GM18858 (cell line): ENCODE results near the gene GORASP1.

Experiments
- ATAC-seq: cut with Tn5 transposase; IDR thresholded peaks from one replicate; pipeline ENCODE4 v1.9.1; 2021; ENCODE audit not compliant: unreplicated experiment

The GORASP1 gene

DNA sequence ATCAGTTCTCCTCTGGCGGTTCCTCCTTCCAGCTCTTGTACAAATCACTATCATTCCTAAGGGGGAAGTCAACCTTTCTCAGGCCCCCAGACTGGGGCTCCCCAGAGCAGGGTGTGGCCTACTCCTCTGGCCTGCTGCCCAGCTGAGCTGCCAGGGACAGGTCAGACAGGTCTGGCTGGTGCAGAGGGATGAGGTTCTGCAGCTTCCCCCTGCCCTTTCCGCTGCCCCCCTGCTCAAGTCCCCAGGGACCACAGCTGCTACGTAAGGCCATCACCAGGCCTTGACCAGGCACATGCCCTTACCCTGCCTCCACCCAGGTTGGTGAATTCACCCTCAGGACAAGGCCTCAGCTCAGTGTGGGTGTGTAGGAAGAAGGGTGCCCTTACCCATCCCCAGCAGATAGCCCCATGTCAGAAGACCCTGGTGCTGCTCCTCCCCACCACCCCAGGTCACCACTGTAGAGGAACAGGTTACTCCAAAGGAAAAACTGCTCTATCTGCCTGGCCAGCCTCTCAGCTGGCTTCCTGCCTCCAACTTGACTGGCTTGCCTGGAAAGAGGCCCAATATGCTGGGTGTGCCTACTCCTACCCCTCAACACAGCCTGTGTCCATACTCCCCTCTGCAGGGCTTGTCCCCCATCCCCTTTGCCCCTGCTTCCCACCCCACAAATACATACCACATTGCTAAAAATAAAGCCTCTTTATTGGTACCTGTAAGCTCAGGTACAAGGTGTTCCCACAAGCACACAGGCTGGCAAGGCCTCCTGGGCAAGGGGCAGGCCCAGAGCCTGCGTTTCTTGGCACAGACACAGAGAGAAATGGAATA lies 34.0 kb upstream of the GORASP1 start:
- no peak for ATAC-seq

- no peak for ATAC-seq
Observed at GRCh38 chr3:39140341-39140971, 33.0 kb upstream of the GORASP1 start.

DNA sequence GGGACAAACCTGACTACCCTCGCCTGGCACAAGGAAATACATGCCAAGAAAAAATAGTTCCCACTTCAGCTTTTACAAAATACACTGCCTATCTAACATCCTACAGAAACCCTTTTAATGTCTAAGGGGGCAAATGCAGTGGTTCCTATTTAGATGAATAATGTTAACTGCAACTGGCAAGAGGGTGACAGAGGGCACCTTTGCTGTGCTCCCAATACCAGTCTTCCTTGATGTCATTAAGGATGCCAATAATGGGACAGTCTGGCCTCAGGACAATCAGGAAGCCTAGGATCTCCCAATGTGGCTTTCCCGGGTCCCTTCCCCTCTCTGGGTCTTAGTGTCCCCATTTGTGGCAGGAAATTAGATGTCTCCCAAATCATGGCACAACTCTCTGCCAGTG lies 32.0 kb upstream of the GORASP1 start:
- ATAC-seq, result no peak

DNA sequence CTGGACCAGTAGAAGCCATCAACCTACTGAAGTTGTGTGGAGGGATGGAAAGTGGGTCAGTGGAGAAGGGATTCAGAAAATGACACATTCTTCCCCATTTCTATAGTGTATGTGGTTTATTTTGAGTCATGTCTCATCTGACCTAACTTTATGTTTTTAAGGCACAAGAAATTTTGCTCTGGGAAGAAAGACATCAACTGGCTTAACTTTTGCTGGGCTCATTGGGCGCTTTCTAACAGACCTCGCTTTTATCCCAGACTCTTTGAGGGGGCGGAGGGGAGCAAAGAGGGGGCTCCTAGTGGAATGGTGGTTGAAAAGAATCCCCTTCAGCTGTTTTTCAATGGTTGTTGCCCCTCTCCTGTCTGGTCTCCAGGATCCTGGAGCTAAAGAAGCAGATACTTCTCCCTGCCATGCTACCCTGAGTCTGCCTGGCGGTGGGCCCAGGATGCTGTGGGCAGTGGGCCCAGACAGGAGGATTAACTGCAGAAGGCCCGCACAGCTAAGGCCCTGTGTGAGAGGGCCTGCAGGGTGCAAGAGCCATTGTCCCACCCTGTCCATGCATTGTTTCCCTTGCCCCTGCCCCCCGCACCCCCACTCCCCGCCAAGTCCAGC lies 31.5 kb upstream of the GORASP1 start:
- no peak for ATAC-seq

- no peak for ATAC-seq
Observed at GRCh38 chr3:39137991-39138803, 30.8 kb upstream of the GORASP1 start.

GRCh38 chr3:39137435-39137936 lies 30.1 kb upstream of the GORASP1 start:
- no peak for ATAC-seq

DNA sequence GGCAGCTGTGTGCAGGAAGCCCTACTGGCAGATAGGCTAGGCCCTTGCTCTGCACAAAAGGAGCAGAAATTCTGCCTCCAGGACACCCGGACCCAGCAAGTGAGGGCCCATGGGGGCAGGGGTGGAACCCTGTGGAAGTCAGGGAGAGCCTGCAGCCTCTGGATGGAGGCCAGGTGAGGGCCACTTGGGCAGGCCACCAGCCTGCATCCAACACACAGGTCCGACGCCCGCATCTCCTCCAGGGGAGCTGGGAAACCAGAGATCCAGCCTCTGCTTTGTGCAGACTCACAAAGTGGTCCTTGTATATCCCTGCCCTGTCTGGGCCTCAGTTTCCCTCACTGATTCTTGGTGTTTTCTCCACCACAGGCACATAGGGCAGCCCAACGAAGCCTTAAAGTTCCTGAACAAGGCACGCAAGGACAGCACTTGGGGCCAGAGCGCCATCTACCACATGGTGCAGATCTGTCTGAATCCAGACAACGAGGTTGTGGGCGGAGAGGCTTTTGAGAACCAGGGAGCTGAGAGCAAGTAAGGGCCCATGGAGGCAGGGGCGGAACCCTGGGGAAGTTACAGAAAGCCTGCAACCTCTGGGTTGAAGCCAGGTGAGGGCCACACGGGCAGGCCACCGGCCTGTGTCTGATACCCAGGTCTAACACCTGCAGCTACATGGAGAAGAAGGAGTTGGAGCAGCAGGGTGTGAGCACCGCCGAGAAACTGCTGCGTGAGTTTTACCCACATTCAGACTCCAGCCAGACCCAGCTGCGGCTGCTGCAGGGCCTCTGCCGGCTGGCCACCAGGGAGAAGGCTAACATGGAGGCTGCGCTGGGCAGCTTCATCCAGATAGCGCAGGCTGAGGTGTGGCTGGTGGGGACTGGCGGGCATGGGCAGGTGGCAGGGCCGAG lies 29.4 kb upstream of the GORASP1 start:
- ATAC-seq, result no peak

- ATAC-seq, result no peak
Observed at GRCh38 chr3:39135170-39135805, 27.9 kb upstream of the GORASP1 start.

DNA sequence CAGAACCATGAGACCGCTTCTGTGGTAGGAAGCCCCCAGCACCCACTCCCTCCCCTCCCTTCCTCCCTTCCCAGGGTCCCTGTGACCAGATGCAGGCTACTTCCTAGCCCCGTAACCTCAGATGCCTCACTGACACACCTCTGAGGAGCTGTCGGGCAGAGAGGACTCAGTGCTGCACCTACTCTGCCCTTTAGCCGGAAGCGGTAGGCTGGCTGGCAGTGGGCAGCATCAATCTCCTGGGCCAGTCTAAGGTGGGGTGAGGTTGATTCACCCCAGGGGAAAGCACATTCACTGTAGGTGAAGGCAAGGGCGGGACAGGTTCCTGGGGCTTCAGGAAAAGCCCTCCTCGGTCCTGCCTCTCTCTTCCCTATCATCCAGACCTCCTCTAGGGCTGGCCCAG lies 26.9 kb upstream of the GORASP1 start:
- no peak for ATAC-seq

DNA sequence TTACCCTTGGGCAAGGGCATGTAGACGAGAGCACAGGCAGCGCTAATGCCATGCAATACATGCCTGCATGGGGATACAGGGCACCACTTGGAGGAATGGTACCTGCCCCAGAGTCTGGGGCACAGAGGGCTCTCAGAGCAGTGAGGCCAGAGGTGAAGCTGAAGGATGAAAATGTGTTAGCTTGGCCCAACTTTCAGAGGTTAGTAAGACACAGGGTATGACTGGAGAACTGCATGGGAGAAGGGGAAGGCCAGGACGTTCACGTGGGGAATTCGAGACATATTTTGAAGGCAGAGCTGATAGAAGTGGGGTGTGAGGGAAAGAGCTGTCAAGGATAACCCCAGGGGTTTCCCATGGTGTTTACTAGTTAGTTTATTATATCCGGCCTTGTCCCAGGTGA lies 26.4 kb upstream of the GORASP1 start:
- ATAC-seq, result no peak

- ATAC-seq, result no peak
Observed at GRCh38 chr3:39133093-39133490, 25.7 kb upstream of the GORASP1 start.

- no peak for ATAC-seq
Observed at GRCh38 chr3:39132096-39133092, 25.0 kb upstream of the GORASP1 start.

- ATAC-seq, result no peak
Observed at GRCh38 chr3:39130693-39131265, 23.4 kb upstream of the GORASP1 start.

DNA sequence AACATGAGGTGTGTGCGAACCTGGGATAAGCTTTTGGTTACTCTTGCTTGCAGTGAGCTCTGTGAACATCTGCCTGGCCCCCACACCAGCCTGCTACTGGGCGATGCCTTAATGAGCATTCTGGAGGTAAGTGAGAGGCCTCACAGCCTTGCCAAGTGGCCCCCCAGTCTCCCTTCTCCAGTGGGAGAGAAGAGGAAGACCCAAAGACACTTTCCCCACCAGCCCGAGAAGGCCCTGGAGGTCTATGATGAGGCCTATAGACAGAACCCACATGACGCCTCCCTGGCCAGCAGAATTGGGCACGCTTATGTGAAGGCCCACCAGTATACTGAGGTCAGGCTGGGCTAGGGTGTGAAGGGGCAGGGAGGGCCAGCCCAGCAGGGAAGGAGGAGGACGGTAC lies 22.6 kb upstream of the GORASP1 start:
- no peak for ATAC-seq

DNA sequence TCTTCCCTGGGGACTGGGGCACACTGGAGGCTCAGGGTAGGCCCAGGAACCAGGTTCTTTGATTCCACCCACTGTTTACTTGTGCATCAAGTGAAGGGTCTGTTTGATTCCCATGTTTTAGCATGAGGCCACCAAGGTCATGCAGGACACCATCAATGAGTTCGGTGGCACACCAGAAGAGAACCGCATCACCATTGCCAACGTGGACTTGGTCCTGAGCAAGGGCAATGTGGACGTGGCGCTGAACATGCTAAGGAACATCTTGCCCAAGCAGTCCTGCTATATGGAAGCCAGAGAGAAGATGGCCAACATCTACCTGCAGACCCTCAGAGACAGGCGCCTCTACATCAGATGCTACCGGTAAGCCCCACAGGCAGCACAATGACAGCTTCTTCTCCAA lies 21.5 kb upstream of the GORASP1 start:
- ATAC-seq, result no peak

- no peak for ATAC-seq
Observed at GRCh38 chr3:39127908-39128304, 20.5 kb upstream of the GORASP1 start.

DNA sequence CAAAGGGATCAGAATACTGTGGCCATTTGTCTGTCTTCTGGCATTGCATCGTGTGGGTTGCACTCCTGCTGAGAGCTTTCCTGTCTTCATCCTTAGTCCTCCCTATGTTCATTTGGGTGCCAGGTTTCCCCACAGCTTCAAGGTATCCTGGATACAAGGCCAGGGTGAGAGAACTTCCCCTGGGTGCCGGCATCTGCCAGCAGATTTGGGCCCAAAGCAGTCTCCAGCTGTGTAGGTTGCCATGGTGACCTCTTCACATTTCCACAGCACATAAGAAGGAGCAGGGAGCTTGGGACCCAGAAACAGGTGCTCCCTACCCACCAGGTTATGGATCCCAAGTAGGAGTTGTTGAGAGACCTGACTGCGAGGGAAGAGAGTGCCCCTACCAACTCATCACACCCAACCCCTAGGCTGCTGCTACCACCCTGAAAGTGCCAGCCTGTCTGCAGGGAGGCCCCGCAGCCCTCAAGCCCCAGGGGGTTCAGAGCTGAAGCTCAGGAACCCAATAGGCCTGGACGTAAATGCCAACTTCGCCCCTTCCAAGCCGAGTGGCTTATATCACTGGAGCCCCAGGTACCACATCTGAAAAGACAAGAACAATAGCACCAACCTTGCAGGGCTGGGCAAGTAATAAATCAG lies 20.0 kb upstream of the GORASP1 start:
- ATAC-seq, result no peak
